Ascending aorta (tissue), 2 donors: ENCODE measurements around the gene ITPKA. TPM values are rescaled to one million over a fixed set of nuclear protein-coding genes. Genes with fewer than 3 reads are reported as not detected.

Experiments used
- DNase-seq, 2 donors: peaks; one replicate each; pipeline ENCODE4 v3.0.0-alpha.2; 2019; ENCODE audit warnings: low spot score in 2 of 2
- H3K27ac ChIP-seq, 2 donors: fragments of 200-600 bp; sonication (generic); one replicate each; pipeline ENCODE4 v1.5.1; 2016 to 2017; ENCODE audit warnings: mild to moderate bottlenecking in 1 of 2
- H3K27me3 ChIP-seq: fragments of 200-600 bp; sonication (generic); one replicate; pipeline ENCODE4 v1.5.1; 2017
- H3K36me3 ChIP-seq, 2 donors: fragments of 200-600 bp; sonication (generic); one replicate each; pipeline ENCODE4 v1.5.1; 2016
- H3K4me1 ChIP-seq, 2 donors: fragments of 200-600 bp; sonication (generic); one replicate each; pipeline ENCODE4 v1.5.1; 2016 to 2017; ENCODE audit warnings: mild to moderate bottlenecking in 1 of 2
- H3K4me3 ChIP-seq, 2 donors: fragments of 200-600 bp; sonication (generic); one replicate each; pipeline ENCODE4 v1.5.1; 2016 to 2017; ENCODE audit warnings: mild to moderate bottlenecking in 1 of 2
- H3K9me3 ChIP-seq, 2 donors: fragments of 200-600 bp; sonication (generic); one replicate each; pipeline ENCODE4 v1.5.1; 2016
- CTCF ChIP-seq, 3 experiments: fragments of 200-600 bp in 2 of 3; fragments of 450-650 bp in 1 of 3; sonication (generic) in 2 of 3; IDR thresholded peaks; one replicate each; pipeline ENCODE4 v1.5.1; 2016 to 2019; ENCODE audit warnings: antibody characterized with exemption in 3 of 3, mild to moderate bottlenecking in 1 of 3, moderate library complexity in 1 of 3
- intact Hi-C: fragments of 100-400 bp; cut with DNase I; formaldehyde crosslinking; loops from one replicate; pipeline ENCODE4 v1.15.1; 2023
- total RNA-seq: library from RNA; depleted of rRNA; stranded (reverse); fragments of >200 nt; gene quantifications from one replicate; pipeline ENCODE4 v1.1.0, GENCODE V29; 2016

Gene ITPKA
- total RNA-seq, 1 donor from 2014 or later, result not detected

GRCh38 chr15:41486286-41486685 is 7.4 kb upstream of the ITPKA start:
- no peak for TF ChIP-seq CTCF (IDR thresholded peaks at IDR 0.05)
- Histone ChIP-seq H3K27ac (no peak overlapping the region), H3K4me1 (no peaks in the 10 kb centered on the region), H3K27me3 (no peaks in the 10 kb centered on the region), H3K36me3 (peaks cover 4 to 8% of the 10 kb centered on the region in 2 donors), H3K9me3 (no peaks in the 10 kb centered on the region), H3K4me3 (no peak overlapping the region)
- DNase-seq, result no peak
- intact Hi-C loops, result no loop called here

- H3K27ac ChIP-seq, result no peak overlapping the region
- no peaks in the 10 kb centered on the region for H3K27me3 ChIP-seq
Observed at GRCh38 chr15:41487381-41487780, 6.3 kb upstream of the ITPKA start.

GRCh38 chr15:41487802-41488201 is 5.9 kb upstream of the ITPKA start:
- Histone ChIP-seq H3K36me3 (no peaks in the 10 kb centered on the region), H3K27ac (no peak overlapping the region), H3K9me3 (no peaks in the 10 kb centered on the region), H3K4me1 (peaks cover 5 to 6% of the 10 kb centered on the region in 2 donors), H3K27me3 (no peaks in the 10 kb centered on the region), H3K4me3 (no peak overlapping the region)
- intact Hi-C loops, result no loop called here
- TF ChIP-seq CTCF (IDR thresholded peaks at IDR 0.05), result no peak
- no peak for DNase-seq

More at GRCh38 chr15:41487381-41487780, 6.3 kb upstream of the ITPKA start:
- Histone ChIP-seq H3K9me3 (no peaks in the 10 kb centered on the region), H3K4me3 (no peak overlapping the region), H3K4me1 (peaks cover under 1 to 1% of the 10 kb centered on the region in 2 donors), H3K36me3 (no peaks in the 10 kb centered on the region)
- intact Hi-C loops, result no loop called here
- TF ChIP-seq CTCF (IDR thresholded peaks at IDR 0.05), result no peak
- no peak for DNase-seq

GRCh38 chr15:41489641-41490040 is 4.0 kb upstream of the ITPKA start:
- Histone ChIP-seq H3K36me3 (no peaks in the 10 kb centered on the region), H3K27me3 (peaks cover 6% of the 10 kb centered on the region), H3K9me3 (no peaks in the 10 kb centered on the region), H3K4me1 (peaks cover 12 to 17% of the 10 kb centered on the region in 2 donors), H3K4me3 (no peak overlapping the region), H3K27ac (no peak overlapping the region)
- intact Hi-C loops, result no loop called here
- no peak for TF ChIP-seq CTCF (IDR thresholded peaks at IDR 0.05)
- no peak for DNase-seq

- H3K27me3 ChIP-seq, result peaks cover 6% of the 10 kb centered on the region
- no peak for DNase-seq
- intact Hi-C loops, result no loop called here
Observed at GRCh38 chr15:41490355-41490754, 3.3 kb upstream of the ITPKA start.

More at GRCh38 chr15:41490355-41490754, 3.3 kb upstream of the ITPKA start:
- no peak for TF ChIP-seq CTCF (IDR thresholded peaks at IDR 0.05)
- Histone ChIP-seq H3K4me1 (peaks cover 12 to 24% of the 10 kb centered on the region in 2 donors), H3K27ac (no peak overlapping the region), H3K36me3 (no peaks in the 10 kb centered on the region), H3K4me3 (no peak overlapping the region), H3K9me3 (no peaks in the 10 kb centered on the region)
